Skin of body (tissue), 2 donors: ENCODE data around the gene HHAT. TPM values are rescaled to one million over a fixed set of nuclear protein-coding genes. Genes with fewer than 3 reads are reported as not detected.

Experiments used
- DNase-seq: peaks from one replicate; lab custom pipeline; 2025; lab: John Stamatoyannopoulos, UW
- total RNA-seq: library from RNA; depleted of rRNA; stranded (reverse); fragments of >200 nt; gene quantifications from one replicate; pipeline ENCODE4 v1.2.3, GENCODE V29; 2014

Gene HHAT
- total RNA-seq, 1 donor from 2014 or later = 6.8 TPM

DNA sequence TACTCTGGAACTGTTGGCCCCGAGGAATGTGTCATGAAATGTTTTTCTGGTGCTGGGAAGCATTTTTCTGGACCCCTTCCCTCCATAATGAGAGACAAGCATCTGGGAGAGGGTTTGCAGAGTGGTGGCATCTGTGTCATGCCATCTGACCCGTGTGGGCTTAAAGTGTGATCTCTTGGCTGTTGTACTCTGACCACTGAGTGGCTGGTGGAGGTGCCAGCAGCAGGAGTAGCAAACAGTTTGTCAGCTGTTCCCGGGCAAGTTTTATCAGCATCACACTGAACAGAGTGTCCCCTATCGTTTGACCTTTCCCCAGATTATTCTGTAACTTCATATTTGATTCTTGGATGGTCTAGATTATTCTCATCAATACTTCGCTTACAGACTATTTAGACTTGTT is 150.1 kb downstream of the HHAT start:
- no peak for DNase-seq

GRCh38 chr1:210482491-210482890 is 153.8 kb downstream of the HHAT start:
- DNase-seq = no peak

DNA sequence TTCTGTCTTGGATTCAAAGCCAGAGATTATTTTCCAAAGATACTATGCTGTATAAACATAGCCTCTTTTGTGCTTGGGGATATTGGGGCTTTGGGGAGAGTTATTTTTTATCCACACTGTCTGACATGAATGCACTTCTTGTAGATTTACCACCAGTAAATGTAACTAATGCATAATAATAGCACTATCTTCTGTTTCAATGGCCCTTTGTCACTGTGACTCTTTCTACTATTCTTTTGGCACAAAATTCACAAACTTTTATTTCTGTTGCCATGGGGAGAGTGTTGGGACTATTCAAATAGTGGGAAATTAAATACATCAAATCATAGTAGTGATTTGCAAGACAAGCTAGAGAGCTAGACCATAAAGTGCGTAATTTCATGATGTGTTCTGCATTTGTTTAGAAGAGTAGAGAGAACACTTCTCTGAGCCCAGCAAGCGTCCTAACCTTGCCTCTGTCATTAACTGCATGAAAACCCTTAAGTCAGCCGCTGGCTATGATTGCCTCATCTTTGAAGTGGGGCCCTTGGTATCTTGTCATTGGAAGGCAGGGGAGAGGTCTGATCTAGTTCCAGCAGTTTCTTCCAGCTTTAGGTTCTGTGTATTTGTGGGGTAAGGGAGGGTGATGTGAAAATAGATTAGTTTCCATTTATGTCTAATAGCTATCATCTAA is 154.4 kb downstream of the HHAT start:
- DNase-seq = no peak

GRCh38 chr1:210483821-210484220 is 155.1 kb downstream of the HHAT start:
- no peak for DNase-seq

GRCh38 chr1:210487021-210487420 is 158.3 kb downstream of the HHAT start:
- no peak for DNase-seq

- peak; percentile 18 for DNase-seq
Observed at GRCh38 chr1:210489491-210489890, 160.8 kb downstream of the HHAT start.

DNA sequence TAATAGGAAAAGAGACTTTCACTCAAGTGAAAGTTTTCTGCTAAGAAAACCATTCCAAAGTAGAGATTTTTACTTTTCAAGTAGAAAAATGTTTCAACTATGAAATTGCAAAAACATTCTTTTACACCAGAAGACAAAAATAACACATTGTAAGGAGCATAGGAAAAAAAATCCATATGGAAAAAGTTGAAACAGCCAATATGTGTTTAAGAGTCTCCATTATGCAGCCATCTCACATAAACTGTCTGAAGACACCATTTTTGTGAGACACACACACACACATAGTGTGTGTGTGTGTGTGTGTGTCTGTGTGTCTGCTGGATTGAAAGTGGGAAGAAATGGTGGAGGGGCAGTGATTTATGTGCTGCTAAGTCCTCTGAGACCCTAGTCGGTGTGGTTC is 162.1 kb downstream of the HHAT start:
- no peak for DNase-seq

DNA sequence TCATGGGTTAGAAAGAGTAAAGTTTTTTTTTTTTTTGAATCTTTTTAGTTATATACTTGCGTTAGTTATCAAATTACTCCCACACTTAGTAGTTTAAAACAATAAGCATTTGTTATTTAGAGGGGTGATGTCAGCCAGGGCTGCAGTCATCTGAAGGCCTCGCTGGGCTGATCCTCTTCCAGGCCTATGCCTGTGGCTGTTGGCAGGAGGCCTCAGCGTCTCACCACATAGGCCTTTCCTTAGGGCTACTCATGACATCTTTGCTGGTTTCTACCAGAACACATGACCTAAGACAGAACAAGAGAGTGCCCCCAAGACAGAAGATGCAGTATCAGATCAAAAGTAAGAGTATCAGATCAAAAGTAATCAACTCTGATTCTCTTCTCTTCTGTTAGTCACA is 167.4 kb downstream of the HHAT start:
- no peak for DNase-seq

DNA sequence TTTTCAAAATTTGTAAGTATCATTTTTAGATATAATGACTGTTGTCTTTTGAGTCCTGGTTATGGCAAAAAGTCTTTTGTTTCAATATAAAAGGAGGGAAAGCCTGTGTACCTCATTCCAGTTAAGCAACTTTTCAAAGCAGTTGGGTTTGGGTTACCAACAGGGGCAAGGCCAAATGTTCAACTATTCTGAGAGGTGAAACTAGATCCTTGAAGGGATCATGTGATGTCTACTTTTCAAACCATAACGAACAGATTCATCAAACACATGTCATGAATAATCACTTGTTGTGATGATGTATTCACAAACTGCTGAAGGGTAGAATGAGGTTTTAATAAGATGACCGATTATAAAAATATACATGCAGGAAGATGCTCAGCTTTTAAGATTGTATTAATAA is 171.3 kb downstream of the HHAT start:
- no peak for DNase-seq

GRCh38 chr1:210500831-210501230 is 172.1 kb downstream of the HHAT start:
- no peak for DNase-seq

DNA sequence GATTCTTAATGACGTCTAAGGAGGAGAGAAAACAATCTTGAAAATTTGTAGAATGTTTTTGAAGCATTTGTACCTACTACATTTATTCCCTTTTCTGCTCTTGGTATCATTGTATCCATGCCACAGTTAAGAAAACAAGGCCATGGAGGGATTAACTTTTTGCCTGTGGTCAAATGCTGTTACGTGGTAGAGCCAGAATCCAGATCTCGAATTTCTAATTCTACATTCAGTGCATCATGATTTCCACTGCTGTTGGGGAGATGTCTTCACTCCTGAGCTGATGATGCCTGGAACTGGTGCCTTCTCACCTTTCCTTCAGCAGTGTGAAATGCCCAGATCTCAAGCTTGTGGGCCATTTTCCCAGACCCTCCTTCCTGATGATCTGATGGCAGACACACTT is 175.6 kb downstream of the HHAT start:
- DNase-seq = no peak

DNA sequence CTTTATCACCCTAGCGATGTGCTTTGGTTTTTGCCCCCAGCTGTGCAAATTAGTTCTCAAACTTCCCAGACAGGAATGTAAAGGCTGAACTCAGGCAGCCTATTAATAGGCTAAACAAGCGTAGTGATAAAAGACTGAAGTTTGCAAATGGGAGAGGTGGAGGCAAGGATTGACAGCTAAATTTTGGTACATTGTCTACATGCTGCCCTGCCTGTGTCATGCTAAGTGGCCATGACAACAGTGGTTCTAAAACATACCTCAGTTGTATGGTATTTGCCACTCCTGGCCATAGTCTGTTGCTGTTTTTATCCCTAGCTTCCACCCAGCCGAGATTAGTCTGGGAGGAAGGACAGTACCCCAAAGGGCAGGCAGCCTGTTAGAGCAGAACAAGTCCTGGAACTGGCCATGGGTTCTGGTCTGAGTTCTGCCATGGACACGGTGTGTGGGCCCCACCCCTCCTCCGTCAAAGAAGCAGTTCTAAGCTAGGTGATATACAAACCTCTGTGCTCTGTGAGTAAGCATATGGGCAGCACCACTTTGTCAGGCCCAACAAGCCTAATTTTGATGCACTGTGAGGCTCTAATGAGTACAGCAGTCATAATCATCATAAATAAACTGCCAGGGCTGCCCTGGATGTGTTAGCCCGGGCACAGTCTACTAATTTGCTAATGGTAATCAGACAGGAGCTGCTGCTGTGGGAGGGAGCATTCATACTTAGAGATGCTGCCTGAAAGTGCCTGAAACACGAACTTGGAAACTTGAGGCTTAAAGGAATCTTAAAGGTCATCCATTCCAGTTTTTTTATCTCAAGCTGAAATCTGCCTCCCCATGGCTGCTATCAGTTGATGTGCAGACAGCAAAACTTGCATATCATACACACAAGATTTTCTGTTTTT is 177.1 kb downstream of the HHAT start:
- no peak for DNase-seq

DNA sequence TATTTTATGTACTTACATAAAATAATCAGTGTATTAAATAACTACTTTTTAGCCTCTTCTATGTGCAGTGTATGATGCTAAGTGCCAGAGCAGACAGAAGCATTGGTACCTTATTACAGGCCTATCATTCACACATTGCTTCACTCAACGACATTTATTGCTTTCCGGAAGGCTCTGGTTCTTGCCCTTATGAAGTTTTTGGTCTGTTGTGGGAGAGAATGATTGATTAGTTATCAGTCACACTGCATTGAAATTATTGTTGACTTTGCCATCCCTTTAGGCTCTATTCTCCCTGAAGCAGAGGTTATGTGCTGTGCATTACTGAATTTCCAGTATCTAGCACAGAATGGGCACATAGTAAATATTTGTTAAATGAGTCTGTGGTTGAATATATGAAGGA is 178.0 kb downstream of the HHAT start:
- no peak for DNase-seq

GRCh38 chr1:210516092-210516656 is 187.5 kb downstream of the HHAT start:
- no peak for DNase-seq

GRCh38 chr1:210516697-210517459 is 188.2 kb downstream of the HHAT start:
- no peak for DNase-seq

- DNase-seq = no peak
Observed at GRCh38 chr1:210523830-210524229, 195.1 kb downstream of the HHAT start.

GRCh38 chr1:210525716-210526454 is 197.2 kb downstream of the HHAT start:
- DNase-seq = no peak

DNA sequence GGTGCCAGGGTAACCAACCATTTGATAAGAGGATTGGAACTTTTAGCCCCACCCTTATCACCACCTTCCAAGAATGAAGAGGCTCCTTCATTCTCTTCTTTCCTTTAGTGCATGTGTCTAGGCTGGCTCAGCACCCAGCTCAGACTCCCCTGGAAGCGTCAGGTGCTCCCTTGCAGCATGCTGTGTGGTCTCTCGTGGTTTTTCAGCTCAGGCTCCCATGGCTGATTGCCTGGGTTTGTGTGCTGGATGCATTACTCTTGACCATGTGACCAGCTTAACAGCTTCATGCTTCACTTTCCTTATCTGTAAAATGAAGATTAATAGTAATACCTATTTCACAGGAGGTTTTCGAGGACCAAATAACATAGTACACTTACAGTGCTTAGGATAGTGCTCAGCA is 198.4 kb downstream of the HHAT start:
- no peak for DNase-seq

- peak; percentile 20 for DNase-seq
Observed at GRCh38 chr1:210531475-210532222, 202.9 kb downstream of the HHAT start.

DNA sequence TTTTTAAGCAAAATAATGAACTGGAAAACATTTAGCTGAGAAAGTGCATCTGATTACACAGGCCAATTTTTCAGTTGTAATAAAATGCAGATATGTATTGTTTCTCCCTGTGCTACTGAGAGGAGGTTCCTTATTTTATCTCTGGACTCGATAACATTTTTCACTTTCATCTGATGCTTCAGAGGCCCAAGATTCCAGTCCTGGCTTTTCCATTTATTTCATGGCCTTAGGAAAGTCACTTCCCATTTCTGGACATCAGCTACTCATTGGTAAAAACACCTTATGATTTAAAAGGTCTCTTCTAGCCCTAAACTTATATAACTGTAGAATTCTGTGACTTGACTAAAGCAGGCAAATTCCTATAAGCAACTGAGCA is 203.5 kb downstream of the HHAT start:
- DNase-seq = no peak
